ENCODE data around the gene PADI2. TPM values are rescaled to one million over a fixed set of nuclear protein-coding genes. Genes with fewer than 3 reads are reported as not detected.

The PADI2 gene
- polyA plus RNA-seq, 1 experiment: not detected

DNA sequence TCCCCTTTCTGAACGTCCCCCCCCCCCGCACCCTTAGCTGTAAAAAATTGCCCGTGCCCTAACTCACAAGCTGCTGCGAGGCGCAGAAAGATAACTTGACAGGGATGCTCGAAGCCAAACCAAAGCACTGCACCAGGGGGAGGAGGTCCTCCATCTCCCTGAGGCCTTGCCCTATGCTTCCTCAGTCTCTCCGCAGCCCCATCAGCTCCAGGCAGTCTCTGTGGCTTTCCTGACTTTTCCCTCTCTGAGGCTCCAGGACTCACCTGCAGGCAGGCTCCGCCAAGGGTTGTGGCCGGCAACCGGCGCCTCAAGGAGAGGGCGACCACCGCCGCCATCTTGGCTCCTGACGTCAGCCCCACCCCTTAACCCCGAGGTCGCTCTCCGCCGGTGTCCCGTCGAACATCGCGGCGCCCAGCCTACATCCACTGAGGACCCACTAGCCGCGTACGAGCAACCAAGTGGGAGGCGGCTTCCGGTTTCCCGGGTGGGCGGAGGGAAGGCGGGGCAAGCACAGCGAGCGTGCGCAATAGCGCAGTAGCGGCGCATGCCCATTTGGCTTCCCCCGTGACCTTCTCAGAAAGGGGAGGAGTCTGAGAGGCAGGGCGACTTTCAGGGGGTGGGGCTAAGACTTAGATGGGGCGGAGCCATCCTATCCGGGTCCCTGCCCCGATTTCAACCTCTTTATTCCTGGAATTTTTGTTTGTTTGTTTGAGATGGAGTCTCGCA, 65.4 kb downstream of the PADI2 start, which contains the start of gene SDHB:
SDHB (minus strand) TSS at position 348 of the 726 bp plus-strand sequence; CDS start at position 335, 13 bp downstream.
- peak; percentile 97 for DNase-seq (ENCODE audit: low read depth, low spot score)
- CTCF ChIA-PET: no interaction called here
- Histone ChIP-seq H3K9me3 (ENCODE audit: control insufficient read depth, insufficient read depth, low read length) (no peaks in the 10 kb centered on the region), H3K27ac (ENCODE audit: low read depth, low read length) (peak within 1 kb of the TSS; percentile 70), H3K27me3 (ENCODE audit: control insufficient read depth, insufficient read depth, low read length) (peaks cover 5% of the 10 kb centered on the region), H3K4me3 (ENCODE audit: low read depth, low read length) (peak within 1 kb of the TSS; percentile 100)
- POLR2A ChIA-PET: interaction anchor here (0.7 kb wide), 2 partner anchors 93 to 104 kb away, joined by 3 to 6 read pairs; no protein-coding TSS in a partner anchor
- TF ChIP-seq, protein P1, sequence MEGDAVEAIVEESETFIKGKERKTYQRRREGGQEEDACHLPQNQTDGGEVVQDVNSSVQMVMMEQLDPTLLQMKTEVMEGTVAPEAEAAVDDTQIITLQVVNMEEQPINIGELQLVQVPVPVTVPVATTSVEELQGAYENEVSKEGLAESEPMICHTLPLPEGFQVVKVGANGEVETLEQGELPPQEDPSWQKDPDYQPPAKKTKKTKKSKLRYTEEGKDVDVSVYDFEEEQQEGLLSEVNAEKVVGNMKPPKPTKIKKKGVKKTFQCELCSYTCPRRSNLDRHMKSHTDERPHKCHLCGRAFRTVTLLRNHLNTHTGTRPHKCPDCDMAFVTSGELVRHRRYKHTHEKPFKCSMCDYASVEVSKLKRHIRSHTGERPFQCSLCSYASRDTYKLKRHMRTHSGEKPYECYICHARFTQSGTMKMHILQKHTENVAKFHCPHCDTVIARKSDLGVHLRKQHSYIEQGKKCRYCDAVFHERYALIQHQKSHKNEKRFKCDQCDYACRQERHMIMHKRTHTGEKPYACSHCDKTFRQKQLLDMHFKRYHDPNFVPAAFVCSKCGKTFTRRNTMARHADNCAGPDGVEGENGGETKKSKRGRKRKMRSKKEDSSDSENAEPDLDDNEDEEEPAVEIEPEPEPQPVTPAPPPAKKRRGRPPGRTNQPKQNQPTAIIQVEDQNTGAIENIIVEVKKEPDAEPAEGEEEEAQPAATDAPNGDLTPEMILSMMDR (IDR thresholded peaks at IDR 0.05; ENCODE audit: low read depth, low read length): no peak

DNA sequence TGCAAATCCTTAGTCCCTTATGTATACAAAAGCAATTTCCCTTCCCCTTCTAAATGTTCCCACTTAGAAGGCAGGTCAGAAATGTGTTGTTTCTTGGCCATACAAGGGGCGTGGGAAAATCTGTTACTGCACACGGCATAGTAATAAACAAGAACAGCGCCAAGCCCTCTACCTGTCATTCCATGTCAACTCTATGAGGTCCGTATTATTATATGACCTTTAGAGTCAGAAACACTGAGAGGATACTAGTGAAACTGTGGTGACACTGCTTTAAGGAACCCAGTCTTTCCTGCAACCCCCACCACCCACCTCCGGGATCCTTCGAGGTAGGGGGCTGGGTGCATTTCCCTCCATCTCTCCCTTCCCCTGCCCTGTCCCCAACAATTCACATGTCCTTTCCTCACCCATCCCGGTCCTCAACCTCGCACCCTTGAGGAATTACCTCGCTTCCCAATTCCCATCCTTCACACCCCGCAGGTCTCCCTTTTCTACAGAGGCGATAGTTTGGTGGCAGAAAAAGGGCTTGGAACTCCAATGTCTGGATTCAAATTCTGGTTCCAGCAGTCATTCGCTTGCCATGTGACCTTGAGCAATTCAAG, 66.1 kb downstream of the PADI2 start:
- TF ChIP-seq, protein P1 (IDR thresholded peaks at IDR 0.05; ENCODE audit: low read depth, low read length): no peak
- Histone ChIP-seq H3K27me3 (ENCODE audit: control insufficient read depth, insufficient read depth, low read length) (peaks cover 5% of the 10 kb centered on the region), H3K9me3 (ENCODE audit: control insufficient read depth, insufficient read depth, low read length) (no peaks in the 10 kb centered on the region), H3K27ac (ENCODE audit: low read depth, low read length) (peak overlapping the region; percentile 70), H3K4me3 (ENCODE audit: low read depth, low read length) (peak overlapping the region; percentile 100)
- POLR2A ChIA-PET: no interaction called here
- DNase-seq (ENCODE audit: low read depth, low spot score): no peak
- CTCF ChIA-PET: no interaction called here

DNA sequence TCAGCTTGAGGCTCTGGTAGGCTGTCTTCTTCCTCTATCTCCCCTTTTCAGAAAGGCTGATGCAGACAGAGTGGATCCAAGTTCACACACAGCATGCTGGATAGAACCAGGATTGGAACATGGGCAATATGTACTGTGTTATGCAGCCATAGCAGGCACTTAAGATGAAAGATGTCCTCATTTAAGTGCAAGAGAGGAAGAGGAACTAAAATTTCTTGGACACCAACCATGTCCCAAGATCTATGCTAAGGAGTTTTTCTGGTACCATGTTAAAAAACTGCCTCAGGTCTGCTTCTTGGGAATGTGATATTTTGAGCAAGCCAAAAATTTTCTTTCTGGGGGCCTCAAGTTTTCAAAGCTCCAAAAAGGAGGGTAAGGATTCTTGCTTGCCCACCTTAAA, 66.6 kb downstream of the PADI2 start:
- CTCF ChIA-PET: interaction anchor here (1.2 kb wide), 1 partner anchor 72 kb away, joined by 3 read pairs; no protein-coding TSS in a partner anchor
- Histone ChIP-seq H3K9me3 (ENCODE audit: control insufficient read depth, insufficient read depth, low read length) (no peaks in the 10 kb centered on the region), H3K27ac (ENCODE audit: low read depth, low read length) (no peak overlapping the region), H3K4me3 (ENCODE audit: low read depth, low read length) (peak overlapping the region; percentile 100), H3K27me3 (ENCODE audit: control insufficient read depth, insufficient read depth, low read length) (peaks cover 5% of the 10 kb centered on the region)
- POLR2A ChIA-PET: interaction anchor here (0.7 kb wide), 1 partner anchor 57 kb away, joined by 3 read pairs; no protein-coding TSS in a partner anchor
- TF ChIP-seq, protein P1 (IDR thresholded peaks at IDR 0.05; ENCODE audit: low read depth, low read length): no peak
- DNase-seq (ENCODE audit: low read depth, low spot score): no peak

DNA sequence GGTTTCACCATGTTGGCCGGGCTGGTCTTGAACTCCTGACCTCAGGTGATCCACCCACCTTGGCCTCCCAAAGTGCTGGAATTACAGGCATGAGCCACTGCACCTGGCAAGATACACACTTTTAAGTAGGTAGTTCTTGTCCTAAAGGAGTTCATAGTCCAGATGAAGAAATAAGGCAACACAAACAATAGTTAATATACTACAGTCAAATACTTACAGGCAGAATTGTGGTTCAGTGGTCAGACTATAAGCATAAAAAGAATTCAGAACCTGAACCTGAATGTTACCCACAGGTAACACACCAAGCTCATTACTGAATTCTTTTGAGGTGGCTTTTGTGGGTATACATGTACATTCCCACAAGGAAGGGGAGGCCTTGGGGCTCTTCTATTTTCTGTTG, 67.2 kb downstream of the PADI2 start:
- ChIA-PET CTCF (interaction anchor here (0.6 to 1.2 kb wide), 2 partner anchors 14 to 73 kb away, joined by 3 to 5 read pairs; no protein-coding TSS in a partner anchor), POLR2A (interaction anchor here (0.7 kb wide), 1 partner anchor 57 kb away, joined by 3 read pairs; no protein-coding TSS in a partner anchor)
- Histone ChIP-seq H3K4me3 (ENCODE audit: low read depth, low read length) (no peak overlapping the region), H3K27me3 (ENCODE audit: control insufficient read depth, insufficient read depth, low read length) (peaks cover 5% of the 10 kb centered on the region), H3K27ac (ENCODE audit: low read depth, low read length) (no peak overlapping the region), H3K9me3 (ENCODE audit: control insufficient read depth, insufficient read depth, low read length) (no peaks in the 10 kb centered on the region)
- TF ChIP-seq, protein P1 (IDR thresholded peaks at IDR 0.05; ENCODE audit: low read depth, low read length): no peak
- no peak for DNase-seq (ENCODE audit: low read depth, low spot score)

DNA sequence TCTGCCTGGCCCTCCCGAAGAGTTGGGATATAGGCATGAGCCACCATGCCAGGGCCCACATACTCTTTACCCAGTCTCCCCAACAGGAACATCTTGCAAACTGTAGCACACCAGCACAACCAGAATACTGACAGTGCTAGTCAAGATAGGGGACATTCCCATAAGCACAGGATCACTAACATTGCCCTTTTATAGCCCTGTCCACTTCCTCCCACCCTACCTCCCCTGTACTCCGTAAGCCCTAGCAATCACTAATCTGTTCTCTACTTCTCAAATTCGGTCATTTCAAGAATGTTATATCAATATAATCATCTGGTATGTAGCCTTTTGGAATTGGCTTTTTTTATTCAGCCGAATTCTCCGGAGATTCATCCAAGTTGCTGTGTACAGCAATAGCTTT, 71.3 kb downstream of the PADI2 start:
- POLR2A ChIA-PET: interaction anchor here (0.6 kb wide), 1 partner anchor 98 kb away, joined by 3 read pairs; no protein-coding TSS in a partner anchor

More for the DNA sequence above, 71.3 kb downstream of the PADI2 start:
- DNase-seq (ENCODE audit: low read depth, low spot score): no peak
- Histone ChIP-seq H3K9me3 (ENCODE audit: control insufficient read depth, insufficient read depth, low read length) (no peaks in the 10 kb centered on the region), H3K27me3 (ENCODE audit: control insufficient read depth, insufficient read depth, low read length) (no peaks in the 10 kb centered on the region), H3K27ac (ENCODE audit: low read depth, low read length) (no peak overlapping the region), H3K4me3 (ENCODE audit: low read depth, low read length) (no peak overlapping the region)
- TF ChIP-seq, protein P1 (IDR thresholded peaks at IDR 0.05; ENCODE audit: low read depth, low read length): no peak
- CTCF ChIA-PET: interaction anchor here (1.3 to 8.1 kb wide), 2 partner anchors 97 to 426 kb away, joined by 4 to 126 read pairs; no protein-coding TSS in a partner anchor
